Liver (tissue), 3 donors: ENCODE measurements around the gene TBC1D7.

Experiments
- ATF3 ChIP-seq: IDR thresholded peaks from 2 replicates; pipeline ENCODE4 v1.6.1; 2016; ENCODE audit warnings: antibody characterized with exemption
- EGR1 ChIP-seq, 2 donors: IDR thresholded peaks; 2 replicates each; pipeline ENCODE4 v1.6.1; 2016 to 2018; ENCODE audit warnings: antibody characterized with exemption in 2 of 2, low read depth in 2 of 2
- FOXA1 ChIP-seq: IDR thresholded peaks from 2 replicates; pipeline ENCODE4 v1.6.1; 2016; ENCODE audit warnings: antibody characterized with exemption
- GABPA ChIP-seq, 2 donors: IDR thresholded peaks in 1 of 2; conservative IDR thresholded peaks in 1 of 2; 2 replicates each; pipeline ENCODE4 v1.6.1; 2016; ENCODE audit warnings: antibody characterized with exemption in 2 of 2, mild to moderate bottlenecking in 1 of 2, moderate library complexity in 1 of 2
- JUND ChIP-seq, 2 donors: IDR thresholded peaks; 2 replicates each; pipeline ENCODE4 v1.6.1; 2016; ENCODE audit warnings: antibody characterized with exemption in 2 of 2
- MAX ChIP-seq: IDR thresholded peaks from 2 replicates; pipeline ENCODE4 v1.6.1; 2016; ENCODE audit warnings: antibody characterized with exemption
- NR2F2 ChIP-seq: IDR thresholded peaks from 2 replicates; pipeline ENCODE4 v1.6.1; 2016; ENCODE audit warnings: antibody characterized with exemption
- RAD21 ChIP-seq, 2 donors: IDR thresholded peaks; 2 replicates each; pipeline ENCODE4 v1.6.1; 2016; ENCODE audit warnings: antibody characterized with exemption in 2 of 2, mild to moderate bottlenecking in 2 of 2
- REST ChIP-seq: IDR thresholded peaks from 2 replicates; pipeline ENCODE4 v1.6.1; 2016; ENCODE audit warnings: antibody characterized with exemption, mild to moderate bottlenecking
- SP1 ChIP-seq: IDR thresholded peaks from 2 replicates; pipeline ENCODE4 v1.6.1; 2018; ENCODE audit warnings: antibody characterized with exemption, mild to moderate bottlenecking
- TAF1 ChIP-seq: conservative IDR thresholded peaks from 2 replicates; pipeline ENCODE4 v1.6.1; 2016; ENCODE audit warnings: antibody characterized with exemption, mild to moderate bottlenecking
- YY1 ChIP-seq: IDR thresholded peaks from 2 replicates; pipeline ENCODE4 v1.6.1; 2016; ENCODE audit warnings: antibody characterized with exemption, mild to moderate bottlenecking
- TF ChIP-seq, protein P1 (sequence below): fragments of 150-350 bp; IDR thresholded peaks from 2 replicates; pipeline ENCODE4 v1.5.1; 2017; ENCODE audit warnings: improper control_type of control experiment, low read depth, low read length; ENCODE audit not compliant: missing input control
- TF ChIP-seq, protein P2 (sequence below): IDR thresholded peaks from 2 replicates; pipeline ENCODE4 v1.6.1; 2016; ENCODE audit warnings: antibody characterized with exemption
- donor health status: healthy.
- donor health status: healthy.

DNA sequence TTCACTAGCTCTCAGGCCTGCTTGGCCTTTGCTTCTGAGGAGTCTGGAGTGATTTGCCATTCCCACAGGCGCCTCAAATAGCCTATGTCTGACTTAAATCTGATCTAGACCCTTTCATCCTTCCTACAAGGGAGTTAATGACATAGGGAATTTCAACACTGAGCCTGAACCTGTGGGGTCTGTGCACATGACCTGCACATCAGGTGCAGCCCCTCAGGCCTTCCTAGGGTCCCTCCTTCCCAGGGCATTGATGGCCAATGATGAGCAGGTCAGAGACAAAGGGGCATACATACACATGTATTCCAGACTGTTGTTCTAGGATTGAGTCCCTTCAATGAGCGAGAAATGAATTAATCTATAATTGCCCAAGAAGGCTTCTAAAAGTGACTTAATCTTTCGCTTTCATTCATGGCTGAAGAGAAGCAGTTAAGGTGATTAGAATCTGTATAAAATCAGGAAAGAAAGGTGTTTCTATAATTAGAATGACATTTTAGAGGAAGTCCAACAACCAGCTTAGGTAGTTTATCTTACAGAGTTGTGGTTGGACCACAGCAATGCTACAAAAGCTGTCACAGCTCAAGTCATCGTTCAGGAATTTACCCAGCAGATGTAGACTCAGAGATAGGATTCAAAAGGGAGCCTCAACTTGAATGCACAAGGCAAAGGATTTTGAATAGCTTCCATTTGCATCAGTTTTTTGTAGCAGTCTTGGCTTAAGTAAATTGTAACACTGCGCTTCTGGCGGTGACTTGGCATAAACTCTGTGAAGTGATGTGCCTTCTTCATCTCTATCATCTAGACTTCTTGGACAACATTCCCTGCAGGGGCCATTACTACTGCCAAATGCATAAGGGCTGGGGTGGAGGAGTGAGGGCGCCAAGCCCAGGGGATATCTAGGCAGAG lies 27.0 kb upstream of the TBC1D7 start:
- TF ChIP-seq, protein P1, sequence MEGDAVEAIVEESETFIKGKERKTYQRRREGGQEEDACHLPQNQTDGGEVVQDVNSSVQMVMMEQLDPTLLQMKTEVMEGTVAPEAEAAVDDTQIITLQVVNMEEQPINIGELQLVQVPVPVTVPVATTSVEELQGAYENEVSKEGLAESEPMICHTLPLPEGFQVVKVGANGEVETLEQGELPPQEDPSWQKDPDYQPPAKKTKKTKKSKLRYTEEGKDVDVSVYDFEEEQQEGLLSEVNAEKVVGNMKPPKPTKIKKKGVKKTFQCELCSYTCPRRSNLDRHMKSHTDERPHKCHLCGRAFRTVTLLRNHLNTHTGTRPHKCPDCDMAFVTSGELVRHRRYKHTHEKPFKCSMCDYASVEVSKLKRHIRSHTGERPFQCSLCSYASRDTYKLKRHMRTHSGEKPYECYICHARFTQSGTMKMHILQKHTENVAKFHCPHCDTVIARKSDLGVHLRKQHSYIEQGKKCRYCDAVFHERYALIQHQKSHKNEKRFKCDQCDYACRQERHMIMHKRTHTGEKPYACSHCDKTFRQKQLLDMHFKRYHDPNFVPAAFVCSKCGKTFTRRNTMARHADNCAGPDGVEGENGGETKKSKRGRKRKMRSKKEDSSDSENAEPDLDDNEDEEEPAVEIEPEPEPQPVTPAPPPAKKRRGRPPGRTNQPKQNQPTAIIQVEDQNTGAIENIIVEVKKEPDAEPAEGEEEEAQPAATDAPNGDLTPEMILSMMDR, result no peak
- TF ChIP-seq GABPA (IDR thresholded peaks at IDR 0.05 in 1 of 2, conservative IDR thresholded peaks at IDR 0.05 in 1 of 2) (no peak), REST (no peak), TAF1 (no peak), RAD21 (IDR thresholded peaks at IDR 0.05) (no peak), EGR1 (IDR thresholded peaks at IDR 0.05; ENCODE audit: low read depth in 2 of 2) (no peak), YY1 (no peak), ATF3 (no peak), MAX (no peak), JUND (IDR thresholded peaks at IDR 0.05) (no peak), SP1 (no peak), FOXA1 (no peak), NR2F2 (no peak)
- TF ChIP-seq, protein P2, sequence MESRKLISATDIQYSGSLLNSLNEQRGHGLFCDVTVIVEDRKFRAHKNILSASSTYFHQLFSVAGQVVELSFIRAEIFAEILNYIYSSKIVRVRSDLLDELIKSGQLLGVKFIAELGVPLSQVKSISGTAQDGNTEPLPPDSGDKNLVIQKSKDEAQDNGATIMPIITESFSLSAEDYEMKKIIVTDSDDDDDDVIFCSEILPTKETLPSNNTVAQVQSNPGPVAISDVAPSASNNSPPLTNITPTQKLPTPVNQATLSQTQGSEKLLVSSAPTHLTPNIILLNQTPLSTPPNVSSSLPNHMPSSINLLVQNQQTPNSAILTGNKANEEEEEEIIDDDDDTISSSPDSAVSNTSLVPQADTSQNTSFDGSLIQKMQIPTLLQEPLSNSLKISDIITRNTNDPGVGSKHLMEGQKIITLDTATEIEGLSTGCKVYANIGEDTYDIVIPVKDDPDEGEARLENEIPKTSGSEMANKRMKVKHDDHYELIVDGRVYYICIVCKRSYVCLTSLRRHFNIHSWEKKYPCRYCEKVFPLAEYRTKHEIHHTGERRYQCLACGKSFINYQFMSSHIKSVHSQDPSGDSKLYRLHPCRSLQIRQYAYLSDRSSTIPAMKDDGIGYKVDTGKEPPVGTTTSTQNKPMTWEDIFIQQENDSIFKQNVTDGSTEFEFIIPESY, result no peak
